SK-N-MC (cell line): Measurements from ENCODE around the gene ALPL.

ENCODE experiments used
- EZH2 ChIP-seq: fragments of 200-600 bp; sonication (generic); IDR thresholded peaks from one replicate; pipeline ENCODE4 v1.6.1; 2017; ENCODE audit warnings: antibody characterized with exemption
- FOXP2 ChIP-seq: optimal IDR thresholded peaks from 2 replicates; pipeline ENCODE3; 2011; ENCODE audit warnings: mild to moderate bottlenecking, moderate library complexity; ENCODE audit not compliant: insufficient read depth; ENCODE audit errors: extremely low read length, control extremely low read depth
- POLR2AphosphoS5 ChIP-seq: IDR thresholded peaks from 2 replicates; pipeline ENCODE4 v1.6.1; 2012; ENCODE audit warnings: mild to moderate bottlenecking, low read depth, low read length, borderline replicate concordance

- TF ChIP-seq EZH2 (no peak), POLR2AphosphoS5 (no peak), FOXP2 (no peak)
These were observed 115.6 kb downstream of the ALPL start for GRCh38 chr1:21624571-21625389.
